ENCODE measurements around the gene AP5Z1. TPM values are rescaled to one million over a fixed set of nuclear protein-coding genes. Genes with fewer than 3 reads are reported as not detected.

AP5Z1 gene
- total and polyA plus RNA-seq, 2 donors (not counting 1 experiment from before 2014, with no cell fraction given): 99.7 to 113 TPM

GRCh38 chr7:4774658-4775249 lies 669 bp upstream of the AP5Z1 start:
- Histone ChIP-seq H3K9ac (ENCODE audit: low read length) (peak overlapping the region; percentile 88), H3K9me3 (ENCODE audit: control extremely low read depth in 1 of 3, control insufficient read depth in 2 of 3, insufficient read depth in 1 of 3, low read length in 2 of 3) (no peaks in the 10 kb centered on the region), H4K20me1 (ENCODE audit: control insufficient read depth, insufficient read depth, low read length, poor library complexity, severe bottlenecking) (peaks cover 10% of the 10 kb centered on the region), H3K4me1 (ENCODE audit: control insufficient read depth in 2 of 2, insufficient read depth in 2 of 2, low read length in 2 of 2) (peaks cover 14 to 26% of the 10 kb centered on the region in 2 donors), H3K4me3 (ENCODE audit: control extremely low read depth in 1 of 5, extremely low read depth in 1 of 5, insufficient read depth in 1 of 5, low read depth in 2 of 5, low read length in 4 of 5) (peak overlapping the region; percentile 87 to 97 (median 95)), H3K36me3 (replicated peaks in 1 of 2; ENCODE audit: control extremely low read depth in 1 of 2, control insufficient read depth in 1 of 2, extremely low read depth in 1 of 2, insufficient read depth in 2 of 2, low read length in 1 of 2) (peaks cover 0 to 6% of the 10 kb centered on the region in 2 experiments), H3K4me2 (replicated peaks; ENCODE audit: low read depth, low read length, poor library complexity, severe bottlenecking) (peak overlapping the region; percentile 90), H3K79me2 (ENCODE audit: control insufficient read depth, insufficient read depth, low read length) (peaks cover 34% of the 10 kb centered on the region), H3K27me3 (replicated peaks in 1 of 4; ENCODE audit: control extremely low read depth in 1 of 4, control insufficient read depth in 3 of 4, insufficient read depth in 4 of 4, low read length in 3 of 4) (no peaks in the 10 kb centered on the region), H2AFZ (ENCODE audit: insufficient read depth, low read depth, low read length, poor library complexity, severe bottlenecking) (peak overlapping the region; percentile 89), H3K27ac (ENCODE audit: low read length in 2 of 2) (peak overlapping the region; percentile 94 to 95)
- H3K27me3 Mint-ChIP-seq: no peaks in the 10 kb centered on the region
- TF ChIP-seq CTCF (IDR thresholded peaks at IDR 0.05) (no peak), EZH2 (IDR thresholded peaks at IDR 0.05; ENCODE audit: borderline replicate concordance, insufficient read depth, low read depth, low read length, poor library complexity, severe bottlenecking) (no peak)
- intact Hi-C loops (cut with micrococcal nuclease): loop anchor here (1.0 to 5.0 kb wide), 4 partner anchors 18 to 1472 kb away; partner anchors contain the start of gene SDK1
- ATAC-seq (ENCODE audit: low read depth) (peak; percentile 11), DNase-seq (no peak)
- CTCF ChIA-PET: interaction anchor here (1.0 to 2.5 kb wide), 7 partner anchors 18 to 199 kb away, joined by 3 to 14 read pairs (median 3); no protein-coding TSS in a partner anchor
- peaks cover 39% of the 10 kb centered on the region for H3K4me1 Mint-ChIP-seq
- H3K9me3 Mint-ChIP-seq (ENCODE audit: insufficient read depth): no peaks in the 10 kb centered on the region
- peak overlapping the region; percentile 97 for H3K4me3 Mint-ChIP-seq
- 21% methylated on average over 20 of the region's 24 CpGs for WGBS (ENCODE audit: insufficient coverage)
- POLR2A ChIA-PET: interaction anchor here (0.6 to 2.3 kb wide), 10 partner anchors 18 to 1006 kb away, joined by 3 to 25 read pairs (median 5); partner anchors contain the start of genes FOXK1, RBAK and RNF216
- peak overlapping the region; percentile 99 for H3K27ac Mint-ChIP-seq

All from B cell (primary cell).